HG03558 (cell line): Measurements from ENCODE around the gene DBN1.
"Not testable (repeated sequence)": the region's sequence is repeated elsewhere in the genome, so short reads cannot be mapped to it uniquely, and the experiment has no call there.

Experiments used
- ATAC-seq: cut with Tn5 transposase; IDR thresholded peaks from one replicate; pipeline ENCODE4 v1.9.1; 2021; ENCODE audit warnings: moderate number of reproducible peaks; ENCODE audit not compliant: unreplicated experiment; ENCODE audit errors: extremely low read depth

Gene DBN1

GRCh38 chr5:177432143-177432838 lies 41.1 kb downstream of the DBN1 start:
- ATAC-seq: no peak

- ATAC-seq: peak; percentile 26
Observed at GRCh38 chr5:177431317-177432142, 41.9 kb downstream of the DBN1 start.

- ATAC-seq: no peak
Observed at GRCh38 chr5:177430972-177431316, 42.5 kb downstream of the DBN1 start.

GRCh38 chr5:177430140-177430951 lies 43.1 kb downstream of the DBN1 start:
- ATAC-seq: no peak

- no peak for ATAC-seq
Observed at GRCh38 chr5:177429248-177430040, 44.0 kb downstream of the DBN1 start.

GRCh38 chr5:177428574-177429217 lies 44.7 kb downstream of the DBN1 start:
- ATAC-seq: no peak

- ATAC-seq: no peak
Observed at GRCh38 chr5:177427919-177428573, 45.4 kb downstream of the DBN1 start.

GRCh38 chr5:177427211-177427822 lies 46.1 kb downstream of the DBN1 start:
- ATAC-seq: no peak

GRCh38 chr5:177426566-177427210 lies 46.7 kb downstream of the DBN1 start, which contains the start of gene GRK6:
GRK6 (plus strand) TSS chr5:177426676; CDS start chr5:177426846, 170 bp downstream.
- ATAC-seq: peak; percentile 0

- ATAC-seq: peak; percentile 74
Observed at GRCh38 chr5:177425801-177426565, 47.5 kb downstream of the DBN1 start.

GRCh38 chr5:177425196-177425800 lies 48.1 kb downstream of the DBN1 start:
- ATAC-seq: no peak

- no peak for ATAC-seq
Observed at GRCh38 chr5:177423671-177424070, 49.8 kb downstream of the DBN1 start.

GRCh38 chr5:177421062-177421798 lies 52.2 kb downstream of the DBN1 start:
- no peak for ATAC-seq

GRCh38 chr5:177420472-177420871 lies 53.0 kb downstream of the DBN1 start:
- ATAC-seq: not testable (repeated sequence)

- ATAC-seq: no peak
Observed at GRCh38 chr5:177419046-177419445, 54.4 kb downstream of the DBN1 start.

GRCh38 chr5:177417081-177417480 lies 56.4 kb downstream of the DBN1 start:
- ATAC-seq: not testable (repeated sequence)
